Lower leg skin (tissue), 4 donors: ENCODE data around the gene MYO1H. TPM values are rescaled to one million over a fixed set of nuclear protein-coding genes. Genes with fewer than 3 reads are reported as not detected.

Experiments used
- DNase-seq, 2 donors: peaks; one replicate each; pipeline ENCODE4 v3.0.0-alpha.2; 2019; ENCODE audit warnings: low spot score in 2 of 2
- H3K4me3 ChIP-seq: fragments of 200-600 bp; sonication (generic); 2 replicates; pipeline ENCODE4 v1.5.1; 2017; ENCODE audit warnings: mild to moderate bottlenecking, low read depth; ENCODE audit not compliant: poor library complexity, severe bottlenecking
- CTCF ChIP-seq, 3 donors: fragments of 450-650 bp; IDR thresholded peaks; one replicate each; pipeline ENCODE4 v1.5.1; 2016; ENCODE audit warnings: antibody characterized with exemption in 3 of 3, mild to moderate bottlenecking in 3 of 3, moderate library complexity in 2 of 3
- POLR2A ChIP-seq, 2 donors: fragments of 450-650 bp; IDR thresholded peaks; one replicate each; pipeline ENCODE4 v1.6.1; 2016 to 2017; ENCODE audit warnings: antibody characterized with exemption in 2 of 2, mild to moderate bottlenecking in 1 of 2, moderate library complexity in 1 of 2
- WGBS, 2 donors: methylation state at CpG; one replicate each; pipeline ENCODE4 v1.1.5; 2018; 5-methylcytosine and 5-hydroxymethylcytosine counted together
- intact Hi-C: fragments of 100-400 bp; cut with DNase I; formaldehyde crosslinking; loops from one replicate; pipeline ENCODE4 v1.15.0; 2023; ENCODE audit warnings: low total_unique reads
- total RNA-seq, 4 donors: library from RNA; depleted of rRNA; stranded (reverse); fragments of >200 nt; gene quantifications; one replicate each; pipeline ENCODE4 v1.1.0, GENCODE V29; 2016

MYO1H gene
- total RNA-seq, 4 donors from 2014 or later: 0.20 to 0.75 TPM; not detected in 2

GRCh38 chr12:109331301-109331952, 16.3 kb upstream of the MYO1H start:
- H3K4me3 ChIP-seq: no peak overlapping the region
- 62 to 63% methylated on average over 7 of the region's 7 CpGs for WGBS, 2 donors
- no peak for DNase-seq
- TF ChIP-seq POLR2A (IDR thresholded peaks at IDR 0.05) (no peak), CTCF (IDR thresholded peaks at IDR 0.05) (no peak)
- intact Hi-C loops: no loop called here

DNA sequence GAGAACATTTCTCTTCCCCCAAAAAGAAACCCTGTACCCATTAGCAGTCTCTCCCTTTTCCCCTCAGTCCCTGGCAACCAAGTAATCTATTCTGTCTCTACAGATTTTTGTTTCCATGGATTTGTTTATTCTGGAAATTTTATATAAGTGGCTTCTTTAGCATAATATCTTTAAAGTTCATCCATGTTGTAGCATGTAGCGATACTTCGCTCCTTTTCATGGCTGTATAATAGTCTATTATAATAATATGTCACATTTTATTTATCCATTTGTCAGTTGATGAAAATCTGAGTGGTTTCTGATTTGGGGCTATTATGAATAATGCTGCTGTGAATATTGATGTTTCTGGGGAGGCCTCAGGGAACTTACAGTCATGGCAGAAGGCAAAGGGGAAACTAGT, 12.8 kb upstream of the MYO1H start:
- intact Hi-C loops: no loop called here
- H3K4me3 ChIP-seq: no peak overlapping the region
- TF ChIP-seq POLR2A (IDR thresholded peaks at IDR 0.05) (no peak), CTCF (IDR thresholded peaks at IDR 0.05) (no peak)
- WGBS, 2 donors: 95 to 97% methylated on average over 2 of the region's 2 CpGs
- no peak for DNase-seq

DNA sequence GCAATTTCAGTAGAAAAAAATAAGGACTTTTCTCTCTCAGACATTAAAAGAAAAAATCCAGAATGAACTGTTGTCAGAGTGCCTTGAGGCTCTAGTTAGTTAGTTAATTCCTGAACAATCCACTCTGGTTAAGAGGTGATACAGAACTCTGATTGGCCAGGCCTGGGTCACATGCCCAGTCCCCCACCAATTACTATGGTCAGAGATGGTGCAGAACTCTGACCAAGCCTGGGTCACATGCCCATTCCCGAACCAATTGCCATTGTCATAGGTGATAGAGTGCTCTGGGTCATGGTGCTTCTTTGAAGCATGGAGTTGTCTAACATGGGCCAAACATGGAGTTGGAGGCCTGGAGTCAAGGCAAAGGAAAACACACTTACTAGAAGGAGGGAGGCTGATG, 11.1 kb upstream of the MYO1H start:
- WGBS, 2 donors: 91 to 96% methylated on average over 1 of the region's 1 CpG
- intact Hi-C loops: no loop called here
- no peak overlapping the region for H3K4me3 ChIP-seq

DNA sequence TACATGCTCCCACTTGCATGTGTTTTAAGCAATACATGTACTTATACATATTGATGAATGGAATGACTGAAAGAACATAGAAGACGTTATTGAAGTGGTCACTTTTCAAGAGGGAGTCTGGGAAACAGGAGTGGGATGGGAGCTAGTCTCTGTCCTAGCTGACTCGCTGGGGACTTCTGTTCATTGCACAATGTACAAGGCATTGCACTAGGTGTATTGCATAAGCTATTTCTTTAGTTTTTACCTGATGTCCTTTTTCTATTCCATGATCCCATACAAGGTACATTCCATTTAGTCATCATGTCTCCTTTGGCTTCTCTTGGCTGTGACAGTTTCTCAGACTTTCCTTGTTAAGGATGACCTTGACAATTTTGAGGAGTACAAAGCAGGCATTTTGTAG, 4.0 kb upstream of the MYO1H start:
- intact Hi-C loops: no loop called here
- H3K4me3 ChIP-seq: no peak overlapping the region
- no peak for DNase-seq
- WGBS, 2 donors: 44 to 74% methylated on average over 2 of the region's 2 CpGs
- TF ChIP-seq POLR2A (IDR thresholded peaks at IDR 0.05): no peak
- no peak for TF ChIP-seq CTCF (IDR thresholded peaks at IDR 0.05)

More for the DNA sequence above, 11.1 kb upstream of the MYO1H start:
- TF ChIP-seq CTCF (IDR thresholded peaks at IDR 0.05) (no peak), POLR2A (IDR thresholded peaks at IDR 0.05) (no peak)
- no peak for DNase-seq

GRCh38 chr12:109345428-109345827, 2.3 kb upstream of the MYO1H start:
- TF ChIP-seq CTCF (IDR thresholded peaks at IDR 0.05) (no peak), POLR2A (IDR thresholded peaks at IDR 0.05) (no peak)
- WGBS, 2 donors: 86 to 88% methylated on average over 2 of the region's 2 CpGs
- DNase-seq: no peak
- no peak overlapping the region for H3K4me3 ChIP-seq
- intact Hi-C loops: no loop called here

GRCh38 chr12:109346920-109347319, 780 bp upstream of the MYO1H start:
- no peak for DNase-seq
- WGBS, 2 donors: 82 to 85% methylated on average over 3 of the region's 3 CpGs
- intact Hi-C loops: no loop called here
- TF ChIP-seq POLR2A (IDR thresholded peaks at IDR 0.05): no peak
- TF ChIP-seq CTCF (IDR thresholded peaks at IDR 0.05): no peak
- no peak overlapping the region for H3K4me3 ChIP-seq
